Activated CD4-positive, alpha-beta T cell treated with anti-CD3 and anti-CD28 coated beads, Interleukin-2, Interleukin-4, amounts not matched to agents 100 ng/mL and 50 ng/mL, durations not matched to agents 16 hours and 8 hours (primary cell): ENCODE measurements around the gene ZNF821.
A peak's percentile ranks its signal among the peaks of the same experiment; 100 is the strongest.
"Not testable (repeated sequence)": the region's sequence is repeated elsewhere in the genome, so short reads cannot be mapped to it uniquely, and the experiment has no call there.

Experiments used
- DNase-seq: peaks from one replicate; pipeline ENCODE4 v3.0.0-alpha.2; 2020; ENCODE audit warnings: low spot score

Gene ZNF821

DNA sequence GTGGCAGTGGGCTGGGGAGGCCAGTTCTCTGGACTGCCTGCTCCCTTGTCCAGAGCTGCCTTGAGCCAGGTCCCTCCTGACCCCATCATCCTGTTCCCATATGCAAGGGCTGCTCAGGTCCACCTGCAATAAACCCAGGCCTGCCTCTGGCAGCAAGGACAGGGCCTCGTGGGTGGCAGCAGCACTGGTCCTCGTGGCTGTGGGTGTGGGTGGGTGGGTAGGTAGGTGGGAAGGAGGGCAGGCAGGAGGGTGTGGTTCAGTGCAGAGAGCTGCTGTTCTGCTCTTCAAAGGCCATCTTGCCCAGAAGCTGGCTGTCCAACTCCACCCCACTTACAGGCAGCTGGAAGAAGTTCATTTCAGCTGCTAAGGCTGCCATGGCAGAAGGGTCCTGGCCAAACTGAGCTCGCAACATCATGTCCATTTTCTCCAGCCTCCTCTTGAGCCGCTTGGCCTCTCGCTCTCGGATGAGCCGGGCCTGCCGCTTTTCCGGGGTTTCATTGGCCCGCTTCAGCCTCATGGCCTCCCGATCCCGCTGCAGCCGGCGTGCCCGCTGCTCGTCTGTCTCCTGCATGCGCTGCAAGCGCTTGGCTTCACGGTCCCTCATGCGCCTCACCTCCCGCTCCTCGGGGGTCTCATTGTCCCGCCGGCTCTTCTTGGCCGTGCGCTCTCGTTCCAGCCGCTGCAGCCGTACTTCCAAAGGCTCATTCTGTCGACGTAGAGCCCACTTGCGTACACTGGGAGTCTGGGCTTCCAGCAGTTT is 24.0 kb downstream of the ZNF821 start:
- DNase-seq = no peak

DNA sequence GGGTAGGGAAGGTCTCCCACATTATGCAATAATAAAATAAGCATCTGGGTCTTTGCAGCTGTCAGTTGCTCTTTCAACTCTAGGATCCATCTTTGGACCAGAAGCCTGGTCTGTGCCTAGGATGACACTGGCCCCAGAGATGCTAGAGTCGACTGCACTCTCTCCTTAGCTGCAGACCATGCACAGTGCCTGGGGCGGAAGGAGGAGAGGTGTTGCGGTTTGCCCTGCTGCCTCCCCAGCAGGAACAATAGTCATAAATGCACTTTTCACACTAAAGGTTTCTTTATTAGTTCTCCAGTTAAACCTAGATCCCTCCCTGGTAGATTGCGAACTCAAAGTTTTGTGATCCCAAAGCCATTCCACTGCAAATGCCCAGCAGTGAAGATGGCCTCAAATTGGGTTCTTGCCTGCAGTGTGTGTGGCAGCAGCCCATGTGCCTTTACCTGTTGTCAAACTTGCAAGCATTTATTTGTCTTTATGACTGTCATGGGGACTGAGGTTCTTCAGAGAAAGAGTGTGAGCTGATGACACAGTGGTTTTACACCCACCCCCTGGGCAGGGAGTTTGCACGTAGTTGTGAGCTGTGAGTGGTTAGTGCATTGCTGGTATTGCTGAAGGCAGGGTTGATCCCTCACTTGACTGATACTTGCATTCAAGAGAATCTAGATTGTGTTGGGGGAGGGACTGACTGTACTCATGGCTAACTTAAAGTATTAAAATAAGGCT is 27.9 kb downstream of the ZNF821 start:
- DNase-seq = peak; percentile 42

DNA sequence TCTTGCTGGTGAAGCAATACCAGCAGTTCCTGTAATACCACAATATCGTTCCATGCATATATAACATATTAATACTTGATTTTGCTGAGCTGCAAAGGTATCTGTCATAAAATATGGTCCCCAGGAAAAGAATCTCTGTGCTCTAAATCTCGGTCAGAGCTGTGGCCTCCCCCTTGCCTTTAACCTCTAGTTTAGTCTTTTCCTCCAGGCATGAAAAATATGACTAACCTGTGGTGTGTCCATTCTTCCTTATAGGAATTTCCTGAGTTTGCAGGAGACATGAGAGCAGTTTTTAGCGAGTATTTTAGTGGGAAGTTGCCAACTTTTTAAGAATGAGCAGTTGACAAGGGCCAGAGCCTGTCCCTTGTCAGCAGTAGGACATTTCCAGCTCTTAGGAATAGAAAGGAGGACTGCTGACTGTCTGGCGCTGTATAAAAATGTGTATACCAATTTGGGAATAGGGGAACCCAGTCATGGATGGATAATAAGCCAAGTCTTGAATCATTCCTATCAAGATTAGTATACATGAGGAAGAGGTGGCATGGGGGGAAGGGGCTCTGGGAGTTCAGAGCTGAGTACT is 29.5 kb downstream of the ZNF821 start:
- DNase-seq = no peak

DNA sequence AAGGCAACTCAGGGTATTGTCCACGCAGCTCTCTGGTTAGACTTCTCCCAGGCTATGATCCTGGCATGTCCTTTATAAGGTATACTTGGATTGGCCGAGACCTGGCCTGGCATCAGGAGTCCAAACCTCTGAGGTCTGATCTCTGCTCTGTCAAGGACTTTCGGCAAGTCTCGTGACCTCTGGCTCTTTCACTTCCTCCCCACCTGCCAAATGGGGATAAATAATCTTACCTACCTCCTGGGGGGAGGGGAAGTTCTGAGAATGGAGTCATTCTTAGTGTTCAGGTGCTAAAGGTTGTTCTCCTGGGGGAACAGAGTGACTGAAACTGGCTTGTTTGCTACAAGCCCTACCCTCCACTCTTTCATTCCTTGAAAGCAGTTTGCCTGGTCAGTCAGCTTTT is 30.6 kb downstream of the ZNF821 start:
- DNase-seq = no peak

DNA sequence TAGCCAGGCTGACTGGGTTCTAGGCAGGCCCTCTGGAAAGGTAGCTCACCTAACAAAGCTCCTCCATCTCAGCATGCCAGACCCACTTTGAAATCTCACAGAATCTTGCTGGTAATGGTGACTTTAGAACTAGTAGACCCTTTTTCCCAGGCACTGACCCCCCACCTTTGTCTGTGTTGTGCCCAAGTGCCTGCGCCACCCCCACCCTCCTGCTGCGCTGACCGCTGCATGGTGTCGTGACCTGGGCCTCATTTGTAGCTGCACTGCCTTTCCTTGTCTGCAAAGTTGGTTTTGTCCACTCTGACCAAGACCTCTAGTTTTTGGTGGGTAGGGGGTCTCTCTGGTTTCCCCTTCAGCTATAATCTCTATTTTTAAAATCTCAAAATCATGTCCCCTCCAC is 31.4 kb downstream of the ZNF821 start:
- no peak for DNase-seq

DNA sequence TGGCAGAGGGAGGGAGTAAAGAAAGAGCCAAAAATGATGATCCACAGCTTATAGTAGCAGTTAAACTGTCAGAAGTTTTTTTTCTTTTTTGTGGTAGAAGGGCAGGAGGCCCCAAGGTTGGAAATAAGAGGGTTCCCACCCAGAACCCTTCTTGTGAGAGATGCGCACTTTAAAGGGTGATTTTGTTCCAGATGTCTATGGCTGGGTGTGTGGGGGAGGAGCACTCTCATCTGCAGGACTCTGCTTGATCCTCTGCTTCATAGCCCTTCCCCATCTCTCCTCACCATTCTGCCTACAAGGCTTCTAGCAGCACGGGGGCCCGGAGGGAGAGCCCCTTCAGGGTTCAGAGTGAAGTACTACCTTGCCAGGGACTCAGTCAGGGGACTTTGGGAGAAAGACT is 31.8 kb downstream of the ZNF821 start:
- DNase-seq = no peak

DNA sequence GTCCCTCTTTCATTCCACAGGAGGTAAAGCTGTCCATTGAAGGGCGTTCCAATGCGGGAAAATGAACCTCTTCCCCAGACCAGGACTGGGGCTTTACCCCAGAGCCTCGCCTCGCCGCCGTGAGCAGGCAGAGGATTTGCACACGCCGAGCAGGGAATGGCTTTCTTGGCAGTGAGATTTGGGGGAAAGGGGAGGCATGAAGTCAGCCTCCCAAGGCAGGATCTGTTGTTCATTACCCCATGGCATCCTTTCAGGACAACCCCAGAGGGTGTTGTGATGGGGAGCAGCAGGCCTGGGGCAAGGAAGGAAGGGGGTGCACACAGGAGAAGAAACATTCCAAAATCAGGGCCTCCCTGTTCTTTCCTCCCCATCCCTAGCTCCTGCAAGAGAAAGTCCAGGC is 32.2 kb downstream of the ZNF821 start:
- no peak for DNase-seq

DNA sequence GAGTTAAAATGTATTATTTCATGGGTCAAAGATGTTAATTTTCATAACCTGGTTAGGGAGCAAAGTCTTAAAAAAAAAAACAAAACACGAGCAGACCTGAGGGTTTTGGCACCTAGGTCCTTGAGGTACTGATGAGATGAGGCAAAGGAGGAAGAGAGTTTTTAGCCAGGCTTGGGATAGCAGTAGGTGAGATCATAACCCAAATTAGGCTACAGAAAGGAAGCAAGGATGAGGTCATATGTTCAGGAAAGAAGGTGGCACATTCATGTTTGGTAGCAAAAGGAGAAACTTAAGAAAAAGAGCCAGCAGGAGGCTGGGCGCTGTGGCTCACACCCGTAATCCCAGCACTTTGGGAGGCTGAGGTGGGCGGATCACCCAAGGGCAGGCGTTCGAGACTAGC is 35.4 kb downstream of the ZNF821 start:
- no peak for DNase-seq

- no peak for DNase-seq
Measured at GRCh38 chr16:71847096-71847495, 36.9 kb downstream of the ZNF821 start.

DNA sequence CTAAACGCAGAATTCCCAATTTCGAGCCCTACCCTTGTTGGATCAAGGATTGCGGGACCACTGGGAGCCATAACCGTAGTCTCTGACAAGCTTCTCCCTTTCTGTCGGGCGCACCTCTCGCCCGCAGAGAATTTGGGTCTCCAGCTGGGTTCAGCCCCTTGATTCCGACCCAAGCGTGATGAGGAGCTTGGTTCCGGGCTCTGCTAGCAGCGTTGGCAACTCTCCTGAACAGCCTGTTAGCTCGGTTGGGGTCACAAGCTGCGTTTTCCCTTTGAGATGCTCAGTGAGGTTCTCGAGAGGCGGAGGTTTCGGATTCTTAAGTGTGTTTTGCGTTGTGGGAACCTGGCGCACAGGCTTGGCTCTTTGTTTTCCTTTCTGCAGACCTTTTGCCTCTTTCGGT is 37.6 kb downstream of the ZNF821 start:
- DNase-seq = no peak

- peak; percentile 93 for DNase-seq
Measured at GRCh38 chr16:71845639-71846430, 38.1 kb downstream of the ZNF821 start, which contains the start of gene ATXN1L. ATXN1L (plus strand) TSS chr16:71845976; CDS start chr16:71849741, 3,765 bp downstream.

- no peak for DNase-seq
Measured at GRCh38 chr16:71843572-71843971, 40.4 kb downstream of the ZNF821 start.

DNA sequence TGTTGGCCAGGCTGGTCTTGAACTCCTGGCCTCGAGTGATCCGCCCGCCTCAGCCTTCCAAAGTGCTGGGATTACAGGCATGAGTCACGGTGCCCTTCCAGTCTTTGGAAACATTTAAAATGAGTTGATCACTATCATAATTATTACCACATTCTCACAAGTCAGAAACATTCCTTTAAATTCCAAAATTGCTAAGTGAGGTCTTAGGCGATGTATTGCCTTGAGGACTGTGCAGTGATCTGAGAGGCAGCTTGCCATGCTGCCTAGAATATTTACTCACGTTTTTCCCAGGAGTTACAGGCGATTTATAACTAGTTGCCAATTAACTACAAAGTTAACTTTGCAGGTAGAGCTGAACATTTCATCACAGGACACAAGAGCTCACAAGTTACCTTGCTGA is 43.9 kb downstream of the ZNF821 start:
- no peak for DNase-seq

- DNase-seq = no peak
Measured at GRCh38 chr16:71837150-71837549, 46.8 kb downstream of the ZNF821 start.

- DNase-seq = no peak
Measured at GRCh38 chr16:71834291-71834690, 49.7 kb downstream of the ZNF821 start.

DNA sequence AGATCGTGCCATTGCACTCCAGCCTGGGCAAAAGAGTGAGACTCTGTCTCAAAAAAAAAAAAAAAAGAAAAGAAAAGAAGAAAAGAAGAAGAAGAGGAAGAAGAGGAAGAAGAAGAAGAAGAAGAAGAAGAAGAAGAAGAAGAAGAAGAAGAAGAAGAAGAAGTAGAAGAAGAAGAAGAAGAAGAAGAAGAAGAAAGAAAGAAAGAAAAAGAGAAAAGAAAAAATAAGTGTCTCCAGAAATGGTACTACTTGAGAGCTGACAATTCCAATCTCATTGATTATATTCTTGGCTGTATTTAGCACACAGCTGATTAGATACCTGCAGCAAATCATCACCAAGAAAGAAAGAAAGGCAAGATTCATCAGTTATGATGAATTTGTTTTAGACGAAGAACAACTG is 51.9 kb downstream of the ZNF821 start:
- not testable (repeated sequence) for DNase-seq

GRCh38 chr16:71831698-71832097 is 52.3 kb downstream of the ZNF821 start:
- DNase-seq = not testable (repeated sequence)

- no peak for DNase-seq
Measured at GRCh38 chr16:71830359-71830758, 53.6 kb downstream of the ZNF821 start.

DNA sequence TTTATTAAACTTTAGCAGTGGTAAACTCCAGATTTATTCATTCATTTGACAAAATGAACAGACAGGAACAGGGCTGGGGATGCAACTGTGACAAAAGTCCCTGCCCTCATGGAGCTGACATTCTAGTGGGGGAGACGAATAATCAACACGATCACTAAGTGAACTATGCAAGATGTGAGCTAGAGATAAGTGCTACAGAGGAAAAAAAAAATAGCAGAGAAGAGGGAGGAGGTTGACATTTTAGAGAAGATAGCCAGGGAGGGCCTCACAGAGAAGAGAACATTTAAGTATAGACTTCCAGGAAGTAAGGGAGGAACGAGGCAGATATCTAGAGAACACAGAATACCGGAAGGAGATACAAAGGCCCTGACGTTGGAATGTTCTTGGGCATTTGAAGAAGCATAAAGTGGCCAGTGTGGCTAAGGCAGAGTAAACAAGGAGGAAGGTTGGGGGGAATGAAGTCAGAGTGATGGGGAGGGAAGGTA is 57.4 kb downstream of the ZNF821 start:
- no peak for DNase-seq

DNA sequence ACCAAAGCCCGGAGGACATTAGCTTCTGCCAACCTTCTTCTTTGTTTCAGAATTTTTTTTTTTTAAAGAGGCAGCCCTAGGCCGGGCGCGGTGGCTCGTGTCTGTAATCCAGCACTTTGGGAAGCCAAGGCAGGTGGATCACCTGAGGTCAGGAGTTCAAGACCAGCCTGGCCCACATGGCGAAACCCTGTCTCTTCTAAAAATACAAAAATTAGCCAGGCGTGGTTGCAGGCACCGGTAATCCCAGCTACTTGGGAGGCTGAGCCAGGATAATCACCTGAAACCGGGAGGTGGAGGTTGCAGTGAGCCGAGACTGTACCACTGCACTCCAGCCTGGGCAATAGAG is 66.9 kb downstream of the ZNF821 start:
- not testable (repeated sequence) for DNase-seq

- DNase-seq = no peak
Measured at GRCh38 chr16:71811261-71811803, 72.7 kb downstream of the ZNF821 start.

- not testable (repeated sequence) for DNase-seq
Measured at GRCh38 chr16:71810155-71810530, 73.8 kb downstream of the ZNF821 start.
